ENCODE results near the gene AMT. TPM values are rescaled to one million over a fixed set of nuclear protein-coding genes. Genes with fewer than 3 reads are reported as not detected.

The AMT gene
- total RNA-seq = 8.6 TPM

GRCh38 chr3:49422379-49423248, at the start of gene AMT:
AMT (minus strand) TSS chr3:49422473; CDS start chr3:49422450, 23 bp downstream.
- DNase-seq = peak; percentile 72

GRCh38 chr3:49470714-49471420, 48.6 kb upstream of the AMT start:
- DNase-seq = no peak

GRCh38 chr3:49469936-49470713, 47.9 kb upstream of the AMT start, which contains the start of gene DAG1:
DAG1 (plus strand) TSS chr3:49470267; CDS start chr3:49510535, 40,268 bp downstream.
- peak; percentile 99 for DNase-seq

- peak; percentile 95 for DNase-seq
These were observed 47.0 kb upstream of the AMT start for GRCh38 chr3:49469037-49469935.

- no peak for DNase-seq
These were observed 43.8 kb upstream of the AMT start for GRCh38 chr3:49466085-49466484.

GRCh38 chr3:49465270-49466034, 43.2 kb upstream of the AMT start:
- DNase-seq = peak; percentile 61

GRCh38 chr3:49462222-49462621, 39.9 kb upstream of the AMT start:
- DNase-seq = no peak

GRCh38 chr3:49461443-49462171, 39.3 kb upstream of the AMT start:
- peak; percentile 63 for DNase-seq

- DNase-seq = no peak
These were observed 38.7 kb upstream of the AMT start for GRCh38 chr3:49460956-49461355.

- DNase-seq = no peak
These were observed 38.1 kb upstream of the AMT start for GRCh38 chr3:49460188-49460890.

- no peak for DNase-seq
These were observed 34.2 kb upstream of the AMT start for GRCh38 chr3:49456466-49456865.

- DNase-seq = peak; percentile 90
These were observed 32.8 kb upstream of the AMT start for GRCh38 chr3:49454898-49455681.

GRCh38 chr3:49454458-49454857, 32.2 kb upstream of the AMT start:
- peak; percentile 60 for DNase-seq

- DNase-seq = no peak
These were observed 31.3 kb upstream of the AMT start for GRCh38 chr3:49453621-49454020.

- DNase-seq = no peak
These were observed 23.1 kb upstream of the AMT start for GRCh38 chr3:49445391-49445790.

- DNase-seq = no peak
These were observed 12.5 kb upstream of the AMT start for GRCh38 chr3:49434731-49435130.

- DNase-seq = no peak
These were observed 6.4 kb upstream of the AMT start for GRCh38 chr3:49428752-49429080.

- DNase-seq = no peak
These were observed 5.3 kb upstream of the AMT start for GRCh38 chr3:49427586-49427985.

- DNase-seq = no peak
These were observed 2.5 kb upstream of the AMT start for GRCh38 chr3:49424816-49425215.

Data from tongue (tissue), 2 donors.